GM23338 (cell line): ENCODE results near the gene ITGB3. TPM values are rescaled to one million over a fixed set of nuclear protein-coding genes. Genes with fewer than 3 reads are reported as not detected.

Experiments
- ATAC-seq: fragments of 200-7000 bp; cut with Tn5 transposase; 3 replicates; pipeline ENCODE4 v1.9.1; 2020
- DNase-seq: peaks from one replicate; pipeline ENCODE4 v3.0.0-alpha.2; 2015; ENCODE audit warnings: low spot score
- H2AFZ ChIP-seq: fragments of 200-600 bp; sonication (generic); 2 replicates; pipeline ENCODE4 v1.8.0; 2016; ENCODE audit warnings: antibody characterized with exemption, mild to moderate bottlenecking, moderate library complexity
- H3F3A ChIP-seq: fragments of 200-600 bp; sonication (generic); replicated peaks from 2 replicates; pipeline ENCODE4 v1.8.0; 2017; ENCODE audit warnings: antibody characterized with exemption, mixed run types, low read depth
- H3K27ac ChIP-seq: fragments of 200-600 bp; sonication (generic); 2 replicates; pipeline ENCODE4 v1.6.1; 2016; ENCODE audit warnings: low read depth
- H3K27me3 ChIP-seq: fragments of 200-600 bp; sonication (generic); 2 replicates; pipeline ENCODE4 v1.8.0; 2016; ENCODE audit warnings: mild to moderate bottlenecking, mixed run types, moderate library complexity; ENCODE audit not compliant: insufficient read depth
- H3K36me3 ChIP-seq: fragments of 200-600 bp; sonication (generic); 2 replicates; pipeline ENCODE4 v1.8.0; 2016; ENCODE audit warnings: mild to moderate bottlenecking; ENCODE audit not compliant: insufficient read depth
- H3K4me1 ChIP-seq: fragments of 200-600 bp; sonication (generic); 2 replicates; pipeline ENCODE4 v1.8.0; 2016; ENCODE audit warnings: mild to moderate bottlenecking, moderate library complexity; ENCODE audit not compliant: insufficient read depth
- H3K4me2 ChIP-seq: fragments of 200-600 bp; sonication (generic); 2 replicates; pipeline ENCODE4 v1.7.1; 2017; ENCODE audit warnings: mixed run types
- H3K4me3 ChIP-seq: fragments of 200-600 bp; sonication (generic); 2 replicates; pipeline ENCODE4 v1.6.1; 2016; ENCODE audit warnings: mixed run types
- H3K79me2 ChIP-seq: fragments of 200-600 bp; sonication (generic); replicated peaks from 2 replicates; pipeline ENCODE4 v1.8.0; 2017; ENCODE audit warnings: mild to moderate bottlenecking; ENCODE audit not compliant: insufficient read depth
- H3K9me2 ChIP-seq: fragments of 200-600 bp; sonication (generic); 2 replicates; pipeline ENCODE4 v1.8.0; 2017; ENCODE audit not compliant: insufficient read depth
- H4K20me1 ChIP-seq: fragments of 200-600 bp; sonication (generic); replicated peaks from 2 replicates; pipeline ENCODE4 v1.8.0; 2017; ENCODE audit warnings: mild to moderate bottlenecking; ENCODE audit not compliant: insufficient read depth
- H3K27ac Mint-ChIP-seq: 2 replicates; pipeline ENCODE4 v1.8.0; 2020; ENCODE audit warnings: inconsistent platforms, mild to moderate bottlenecking, moderate library complexity, mixed read lengths
- H3K27me3 Mint-ChIP-seq: 3 replicates; pipeline ENCODE4 v1.8.0; 2022; ENCODE audit warnings: low read depth, mild to moderate bottlenecking, moderate library complexity, mixed read lengths, inconsistent platforms; ENCODE audit not compliant: insufficient read depth, poor library complexity
- H3K36me3 Mint-ChIP-seq: 3 replicates; pipeline ENCODE4 v1.8.0; 2021; ENCODE audit warnings: low read depth, mild to moderate bottlenecking, inconsistent platforms, moderate library complexity, mixed read lengths
- H3K4me1 Mint-ChIP-seq: 3 replicates; pipeline ENCODE4 v1.8.0; 2020; ENCODE audit warnings: mild to moderate bottlenecking, inconsistent platforms, mixed read lengths
- H3K4me3 Mint-ChIP-seq: 3 replicates; pipeline ENCODE4 v1.8.0; 2021; ENCODE audit warnings: moderate library complexity, mild to moderate bottlenecking, inconsistent platforms, mixed read lengths
- H3K9me3 Mint-ChIP-seq: 3 replicates; pipeline ENCODE4 v1.8.0; 2020; ENCODE audit warnings: moderate library complexity, mild to moderate bottlenecking, inconsistent platforms, mixed read lengths
- CREB1 ChIP-seq: fragments of 250-450 bp; sonication (Bioruptor Pico); IDR thresholded peaks from 2 replicates; pipeline ENCODE4 v1.5.0; 2020; ENCODE audit warnings: low read depth, mild to moderate bottlenecking, moderate library complexity
- CTCF ChIP-seq, 2 experiments: fragments of 200-600 bp in 1 of 2; sonication (generic) in 1 of 2; conservative IDR thresholded peaks; 2 replicates each; pipeline versions ENCODE4 v1.5.1 to v1.6.1; 2016 to 2017; ENCODE audit warnings: antibody characterized with exemption in 2 of 2, low read depth in 2 of 2, mild to moderate bottlenecking in 2 of 2, moderate library complexity in 1 of 2
- ETS1 ChIP-seq: IDR thresholded peaks from 2 replicates; pipeline ENCODE4 v1.6.1; 2016; ENCODE audit warnings: antibody characterized with exemption
- EZH2phosphoT487 ChIP-seq: fragments of 200-600 bp; sonication (generic); IDR thresholded peaks from one replicate; pipeline ENCODE4 v1.8.1; 2018; ENCODE audit warnings: antibody characterized with exemption; ENCODE audit not compliant: unreplicated experiment
- JUNB ChIP-seq: IDR thresholded peaks from one replicate; pipeline ENCODE4 v1.6.1; 2016; ENCODE audit warnings: antibody characterized with exemption; ENCODE audit not compliant: unreplicated experiment
- REST ChIP-seq: IDR thresholded peaks from one replicate; pipeline ENCODE4 v1.6.1; 2018; ENCODE audit warnings: antibody characterized with exemption; ENCODE audit not compliant: unreplicated experiment
- STAT1 ChIP-seq: IDR thresholded peaks from one replicate; pipeline ENCODE4 v1.6.1; 2016; ENCODE audit warnings: antibody characterized with exemption; ENCODE audit not compliant: unreplicated experiment
- ZNF114 ChIP-seq: fragments of 250-450 bp; sonication (Bioruptor Pico); IDR thresholded peaks from 2 replicates; pipeline ENCODE4 v1.5.0; 2020; ENCODE audit warnings: mild to moderate bottlenecking, moderate library complexity
- ZNF331 ChIP-seq: fragments of 250-450 bp; sonication (Bioruptor Pico); IDR thresholded peaks from 2 replicates; pipeline ENCODE4 v1.5.0; 2020; ENCODE audit warnings: low read depth, mild to moderate bottlenecking, moderate library complexity
- ZNF462 ChIP-seq: fragments of 250-450 bp; sonication (Bioruptor Pico); IDR thresholded peaks from 2 replicates; pipeline ENCODE4 v1.5.0; 2020; ENCODE audit warnings: mild to moderate bottlenecking, moderate library complexity
- polyA plus RNA-seq: library from polyadenylated mRNA; unstranded; fragments of >200 nt; fragmentation: Nextera tagmentation; extraction: Ambion mirVana; gene quantifications from 2 replicates; pipeline ENCODE4 v1.2.1, GENCODE V29; 2016
- total RNA-seq: library from RNA; depleted of rRNA; stranded (reverse); fragments of >200 nt; shearing (Covaris generic); gene quantifications from 2 replicates; pipeline ENCODE4 v1.2.3, GENCODE V29; 2014

ITGB3 gene
- total and polyA plus RNA-seq, 2 experiments from 2014 or later: 0.52 TPM; not detected in 1

GRCh38 chr17:47262586-47262985 is 9.0 kb downstream of the ITGB3 start (continued):
- TF ChIP-seq CTCF (conservative IDR thresholded peaks at IDR 0.05; ENCODE audit: low read depth in 2 of 2): no peak

GRCh38 chr17:47264166-47264565 is 10.5 kb downstream of the ITGB3 start:
- H3K27me3 ChIP-seq: no peaks in the 10 kb centered on the region
- TF ChIP-seq ZNF114: no peak
- TF ChIP-seq REST: no peak
- TF ChIP-seq ZNF462 (CRISPR knock-in tag): no peak
- TF ChIP-seq JUNB: no peak
- no peak for TF ChIP-seq ZNF331 (CRISPR knock-in tag)
- TF ChIP-seq EZH2phosphoT487: no peak
- no peak for TF ChIP-seq CTCF (conservative IDR thresholded peaks at IDR 0.05; ENCODE audit: low read depth in 2 of 2)
- no peak for TF ChIP-seq CREB1 (CRISPR knock-in tag)
- no peak for TF ChIP-seq ETS1
- no peak for TF ChIP-seq STAT1

More at GRCh38 chr17:47264166-47264565, 10.5 kb downstream of the ITGB3 start:
- H3K27ac ChIP-seq: no peak overlapping the region
- no peaks in the 10 kb centered on the region for H3K4me1 ChIP-seq
- H3K4me3 ChIP-seq: no peak overlapping the region
- Mint-ChIP-seq H3K36me3 (peaks cover 3% of the 10 kb centered on the region; the same call in 2 of the 3 replicates), H3K9me3 (peaks cover 10% of the 10 kb centered on the region), H3K27ac (no peak overlapping the region), H3K27me3 (peaks cover 7% of the 10 kb centered on the region), H3K4me3 (no peak overlapping the region), H3K4me1 (peaks cover 5% of the 10 kb centered on the region)
- no peak overlapping the region for H3K4me2 ChIP-seq
- no peaks in the 10 kb centered on the region for H3F3A ChIP-seq
- no peak for ATAC-seq
- 0 out of 2 replicates have a peak, but pooled peaks cover 3% of the 10 kb centered on the region for H3K9me2 ChIP-seq
- H3K36me3 ChIP-seq: no peaks in the 10 kb centered on the region
- H3K79me2 ChIP-seq: no peaks in the 10 kb centered on the region
- H4K20me1 ChIP-seq: no peaks in the 10 kb centered on the region
- DNase-seq: no peak
- no peak overlapping the region for H2AFZ ChIP-seq
